Activated CD4-positive, CD25-positive, alpha-beta regulatory T cell treated with anti-CD3 and anti-CD28 coated beads, Interleukin-2, amount 50 U/mL, for 16 hours (primary cell): ENCODE data around the gene CDH22.

Experiments
- DNase-seq: peaks from one replicate; pipeline ENCODE4 v3.0.0-alpha.2; 2020; ENCODE audit warnings: low read depth, low spot score

CDH22 gene

GRCh38 chr20:46243707-46244628 lies 64.3 kb downstream of the CDH22 start:
- DNase-seq = no peak

- no peak for DNase-seq
Observed at GRCh38 chr20:46242390-46242789, 65.9 kb downstream of the CDH22 start.

GRCh38 chr20:46240881-46241280 lies 67.4 kb downstream of the CDH22 start:
- no peak for DNase-seq

- DNase-seq = no peak
Observed at GRCh38 chr20:46240065-46240464, 68.2 kb downstream of the CDH22 start.

GRCh38 chr20:46237736-46238135 lies 70.6 kb downstream of the CDH22 start:
- DNase-seq = no peak

GRCh38 chr20:46237227-46237626 lies 71.1 kb downstream of the CDH22 start:
- DNase-seq = no peak

- no peak for DNase-seq
Observed at GRCh38 chr20:46235077-46235476, 73.2 kb downstream of the CDH22 start.

GRCh38 chr20:46233701-46234100 lies 74.6 kb downstream of the CDH22 start:
- DNase-seq = no peak

- DNase-seq = no peak
Observed at GRCh38 chr20:46232539-46232938, 75.8 kb downstream of the CDH22 start.

- DNase-seq = no peak
Observed at GRCh38 chr20:46230801-46231282, 77.5 kb downstream of the CDH22 start.

- no peak for DNase-seq
Observed at GRCh38 chr20:46230106-46230491, 78.2 kb downstream of the CDH22 start.

GRCh38 chr20:46229478-46230105 lies 78.7 kb downstream of the CDH22 start:
- no peak for DNase-seq

GRCh38 chr20:46228670-46229069 lies 79.6 kb downstream of the CDH22 start:
- no peak for DNase-seq

- DNase-seq = no peak
Observed at GRCh38 chr20:46227272-46227767, 81.0 kb downstream of the CDH22 start.

- DNase-seq = no peak
Observed at GRCh38 chr20:46226602-46227001, 81.7 kb downstream of the CDH22 start.

- no peak for DNase-seq
Observed at GRCh38 chr20:46222521-46223007, 85.7 kb downstream of the CDH22 start.

GRCh38 chr20:46221256-46221833 lies 87.0 kb downstream of the CDH22 start:
- DNase-seq = no peak

GRCh38 chr20:46220455-46221207 lies 87.7 kb downstream of the CDH22 start:
- no peak for DNase-seq

- no peak for DNase-seq
Observed at GRCh38 chr20:46219920-46220319, 88.4 kb downstream of the CDH22 start.

- no peak for DNase-seq
Observed at GRCh38 chr20:46219190-46219589, 89.1 kb downstream of the CDH22 start.

- DNase-seq = no peak
Observed at GRCh38 chr20:46218656-46219055, 89.6 kb downstream of the CDH22 start.
